ENCODE data around the gene NINJ2.

Gene NINJ2

GRCh38 chr12:694734-695503, 31.7 kb upstream of the NINJ2 start:
- H3K36me3 ChIP-seq (ENCODE audit: control insufficient read depth, insufficient read depth, low read length): no peaks in the 10 kb centered on the region
- no peak overlapping the region for H3K27ac ChIP-seq (ENCODE audit: low read length)
- WGBS (ENCODE audit: insufficient coverage, insufficient read length): 100% methylated on average over 3 of the region's 27 CpGs
- H3K4me3 ChIP-seq (ENCODE audit: low read length): no peak overlapping the region
- no peaks in the 10 kb centered on the region for H3K4me1 ChIP-seq (ENCODE audit: control insufficient read depth, insufficient read depth, low read length)
- H3K9me3 ChIP-seq (ENCODE audit: control insufficient read depth, insufficient read depth, low read length): no peaks in the 10 kb centered on the region; the same call in 1 of the 2 replicates
- no peaks in the 10 kb centered on the region for H3K27me3 ChIP-seq (ENCODE audit: control insufficient read depth, insufficient read depth, low read length)
- DNase-seq (ENCODE audit: low read depth, low spot score): no peak

GRCh38 chr12:693934-694533, 30.8 kb upstream of the NINJ2 start:
- no CpG with 5 or more reads among the region's 7 CpGs for WGBS (ENCODE audit: insufficient coverage, insufficient read length)
- Histone ChIP-seq H3K27ac (ENCODE audit: low read length) (no peak overlapping the region), H3K9me3 (ENCODE audit: control insufficient read depth, insufficient read depth, low read length) (no peaks in the 10 kb centered on the region; the same call in 1 of the 2 replicates), H3K36me3 (ENCODE audit: control insufficient read depth, insufficient read depth, low read length) (no peaks in the 10 kb centered on the region), H3K4me1 (ENCODE audit: control insufficient read depth, insufficient read depth, low read length) (no peaks in the 10 kb centered on the region), H3K27me3 (ENCODE audit: control insufficient read depth, insufficient read depth, low read length) (no peaks in the 10 kb centered on the region), H3K4me3 (ENCODE audit: low read length) (no peak overlapping the region)
- no peak for DNase-seq (ENCODE audit: low read depth, low spot score)

- WGBS (ENCODE audit: insufficient coverage, insufficient read length): no CpG with 5 or more reads among the region's 2 CpGs
- H3K36me3 ChIP-seq (ENCODE audit: control insufficient read depth, insufficient read depth, low read length): no peaks in the 10 kb centered on the region
Observed at GRCh38 chr12:692274-692673, 29.0 kb upstream of the NINJ2 start.

GRCh38 chr12:690466-690865, 27.2 kb upstream of the NINJ2 start:
- H3K27me3 ChIP-seq (ENCODE audit: control insufficient read depth, insufficient read depth, low read length): no peaks in the 10 kb centered on the region
- H3K4me1 ChIP-seq (ENCODE audit: control insufficient read depth, insufficient read depth, low read length): no peaks in the 10 kb centered on the region
- H3K4me3 ChIP-seq (ENCODE audit: low read length): no peak overlapping the region
- no CpG with 5 or more reads among the region's 12 CpGs for WGBS (ENCODE audit: insufficient coverage, insufficient read length)
- H3K36me3 ChIP-seq (ENCODE audit: control insufficient read depth, insufficient read depth, low read length): no peaks in the 10 kb centered on the region
- no peak for DNase-seq (ENCODE audit: low read depth, low spot score)
- H3K9me3 ChIP-seq (ENCODE audit: control insufficient read depth, insufficient read depth, low read length): no peaks in the 10 kb centered on the region; the same call in 1 of the 2 replicates
- no peak overlapping the region for H3K27ac ChIP-seq (ENCODE audit: low read length)

More at GRCh38 chr12:692274-692673, 29.0 kb upstream of the NINJ2 start:
- H3K9me3 ChIP-seq (ENCODE audit: control insufficient read depth, insufficient read depth, low read length): no peaks in the 10 kb centered on the region; the same call in 1 of the 2 replicates
- no peak overlapping the region for H3K27ac ChIP-seq (ENCODE audit: low read length)
- no peak overlapping the region for H3K4me3 ChIP-seq (ENCODE audit: low read length)
- H3K4me1 ChIP-seq (ENCODE audit: control insufficient read depth, insufficient read depth, low read length): no peaks in the 10 kb centered on the region
- DNase-seq (ENCODE audit: low read depth, low spot score): no peak
- H3K27me3 ChIP-seq (ENCODE audit: control insufficient read depth, insufficient read depth, low read length): no peaks in the 10 kb centered on the region

GRCh38 chr12:685388-685787, 22.1 kb upstream of the NINJ2 start:
- no peak for DNase-seq (ENCODE audit: low read depth, low spot score)
- Histone ChIP-seq H3K9me3 (ENCODE audit: control insufficient read depth, insufficient read depth, low read length) (no peaks in the 10 kb centered on the region), H3K4me3 (ENCODE audit: low read length) (no peak overlapping the region), H3K36me3 (ENCODE audit: control insufficient read depth, insufficient read depth, low read length) (no peaks in the 10 kb centered on the region), H3K4me1 (ENCODE audit: control insufficient read depth, insufficient read depth, low read length) (no peaks in the 10 kb centered on the region), H3K27me3 (ENCODE audit: control insufficient read depth, insufficient read depth, low read length) (no peaks in the 10 kb centered on the region), H3K27ac (ENCODE audit: low read length) (no peak overlapping the region)
- WGBS (ENCODE audit: insufficient coverage, insufficient read length): no CpG with 5 or more reads among the region's 3 CpGs

GRCh38 chr12:684416-684815, 21.2 kb upstream of the NINJ2 start:
- no peak overlapping the region for H3K27ac ChIP-seq (ENCODE audit: low read length)
- no peak for DNase-seq (ENCODE audit: low read depth, low spot score)
- no peak overlapping the region for H3K4me3 ChIP-seq (ENCODE audit: low read length)
- no peaks in the 10 kb centered on the region for H3K27me3 ChIP-seq (ENCODE audit: control insufficient read depth, insufficient read depth, low read length)
- no CpG with 5 or more reads among the region's 4 CpGs for WGBS (ENCODE audit: insufficient coverage, insufficient read length)
- H3K9me3 ChIP-seq (ENCODE audit: control insufficient read depth, insufficient read depth, low read length): no peaks in the 10 kb centered on the region
- no peaks in the 10 kb centered on the region for H3K4me1 ChIP-seq (ENCODE audit: control insufficient read depth, insufficient read depth, low read length)
- H3K36me3 ChIP-seq (ENCODE audit: control insufficient read depth, insufficient read depth, low read length): no peaks in the 10 kb centered on the region

GRCh38 chr12:681568-682256, 18.5 kb upstream of the NINJ2 start:
- no peak for DNase-seq (ENCODE audit: low read depth, low spot score)
- Histone ChIP-seq H3K36me3 (ENCODE audit: control insufficient read depth, insufficient read depth, low read length) (no peaks in the 10 kb centered on the region), H3K27ac (ENCODE audit: low read length) (no peak overlapping the region), H3K4me3 (ENCODE audit: low read length) (no peak overlapping the region), H3K27me3 (ENCODE audit: control insufficient read depth, insufficient read depth, low read length) (no peaks in the 10 kb centered on the region), H3K9me3 (ENCODE audit: control insufficient read depth, insufficient read depth, low read length) (no peaks in the 10 kb centered on the region), H3K4me1 (ENCODE audit: control insufficient read depth, insufficient read depth, low read length) (no peaks in the 10 kb centered on the region)
- no CpG with 5 or more reads among the region's 10 CpGs for whole genome bisulfite sequencing (ENCODE audit: insufficient coverage, insufficient read length)

- no peaks in the 10 kb centered on the region for H3K4me1 ChIP-seq (ENCODE audit: control insufficient read depth, insufficient read depth, low read length)
- H3K27ac ChIP-seq (ENCODE audit: low read length): no peak overlapping the region
- H3K36me3 ChIP-seq (ENCODE audit: control insufficient read depth, insufficient read depth, low read length): no peaks in the 10 kb centered on the region
- no peak for DNase-seq (ENCODE audit: low read depth, low spot score)
- H3K27me3 ChIP-seq (ENCODE audit: control insufficient read depth, insufficient read depth, low read length): no peaks in the 10 kb centered on the region
- WGBS (ENCODE audit: insufficient coverage, insufficient read length): no CpG with 5 or more reads among the region's 17 CpGs
- H3K9me3 ChIP-seq (ENCODE audit: control insufficient read depth, insufficient read depth, low read length): no peaks in the 10 kb centered on the region
- H3K4me3 ChIP-seq (ENCODE audit: low read length): no peak overlapping the region
Observed at GRCh38 chr12:678747-679712, 15.8 kb upstream of the NINJ2 start.

GRCh38 chr12:675562-675961, 12.3 kb upstream of the NINJ2 start:
- no peak for DNase-seq (ENCODE audit: low read depth, low spot score)
- Histone ChIP-seq H3K4me1 (ENCODE audit: control insufficient read depth, insufficient read depth, low read length) (no peaks in the 10 kb centered on the region), H3K27ac (ENCODE audit: low read length) (no peak overlapping the region), H3K27me3 (ENCODE audit: control insufficient read depth, insufficient read depth, low read length) (no peaks in the 10 kb centered on the region), H3K9me3 (ENCODE audit: control insufficient read depth, insufficient read depth, low read length) (no peaks in the 10 kb centered on the region), H3K36me3 (ENCODE audit: control insufficient read depth, insufficient read depth, low read length) (no peaks in the 10 kb centered on the region), H3K4me3 (ENCODE audit: low read length) (no peak overlapping the region)
- 100% methylated on average over 2 of the region's 4 CpGs for WGBS (ENCODE audit: insufficient coverage, insufficient read length)

GRCh38 chr12:674272-674781, 11.1 kb upstream of the NINJ2 start:
- no peaks in the 10 kb centered on the region for H3K9me3 ChIP-seq (ENCODE audit: control insufficient read depth, insufficient read depth, low read length)
- H3K4me1 ChIP-seq (ENCODE audit: control insufficient read depth, insufficient read depth, low read length): no peaks in the 10 kb centered on the region
- no peak overlapping the region for H3K4me3 ChIP-seq (ENCODE audit: low read length)
- no peak for DNase-seq (ENCODE audit: low read depth, low spot score)
- no peak overlapping the region for H3K27ac ChIP-seq (ENCODE audit: low read length)
- no peaks in the 10 kb centered on the region for H3K27me3 ChIP-seq (ENCODE audit: control insufficient read depth, insufficient read depth, low read length)
- H3K36me3 ChIP-seq (ENCODE audit: control insufficient read depth, insufficient read depth, low read length): no peaks in the 10 kb centered on the region
- no CpG with 5 or more reads among the region's 4 CpGs for WGBS (ENCODE audit: insufficient coverage, insufficient read length)

Measured in iPS DF 6.9 (cell line).